SK-N-SH (cell line): ENCODE results near the gene CHD1. TPM values are rescaled to one million over a fixed set of nuclear protein-coding genes. Genes with fewer than 3 reads are reported as not detected.

ENCODE experiments used
- CTCF ChIA-PET: fragments of 300-600, 350-600 bp; formaldehyde crosslinking; extraction: SDS; loops from one replicate; lab custom pipeline; 2021; lab: Yijun Ruan, JAX
- POLR2A ChIA-PET: fragments of 350-600 bp; sonication (Branson Sonifier 250); formaldehyde crosslinking; extraction: SDS; loops from one replicate; lab custom pipeline; 2020; ENCODE audit warnings: antibody characterized with exemption, inconsistent platforms; lab: Yijun Ruan, JAX
- DNase-seq: peaks from one replicate; pipeline ENCODE4 v3.0.0; 2012
- H2AFZ ChIP-seq: fragments of 200-600 bp; sonication (generic); 2 replicates; pipeline ENCODE4 v1.8.1; 2016; ENCODE audit warnings: antibody characterized with exemption, mild to moderate bottlenecking, low read depth
- H3F3A ChIP-seq: fragments of 200-600 bp; sonication (generic); replicated peaks from 2 replicates; pipeline ENCODE3; 2016; ENCODE audit warnings: antibody characterized with exemption, mild to moderate bottlenecking; ENCODE audit not compliant: insufficient read depth
- H3K27ac ChIP-seq, 2 experiments: fragments of 200-500 bp in 1 of 2; fragments of 200-600 bp in 1 of 2; sonication (Bioruptor generic) in 1 of 2; sonication (generic), shearing (Covaris generic) in 1 of 2; 2 replicates each; pipeline versions ENCODE4 v1.5.1 to v1.6.1; 2014 to 2016; ENCODE audit warnings: low read depth in 2 of 2, inconsistent platforms in 1 of 2, low read length in 1 of 2, mild to moderate bottlenecking in 1 of 2, mixed read lengths in 1 of 2
- H3K27me3 ChIP-seq: fragments of 200-600 bp; sonication (generic), shearing (Covaris generic); 2 replicates; pipeline ENCODE4 v1.6.1; 2016; ENCODE audit warnings: mixed run types; ENCODE audit not compliant: insufficient read depth
- H3K36me3 ChIP-seq, 2 experiments: fragments of 200-500 bp in 1 of 2; fragments of 200-600 bp in 1 of 2; sonication (Bioruptor generic) in 1 of 2; sonication (generic) in 1 of 2; replicated peaks in 1 of 2; 2 replicates each; pipeline versions ENCODE3 to v1.5.1; 2014 to 2016; ENCODE audit warnings: low read length in 1 of 2, mild to moderate bottlenecking in 1 of 2; ENCODE audit not compliant: insufficient read depth in 2 of 2, control insufficient read depth in 1 of 2
- H3K4me1 ChIP-seq, 2 experiments: fragments of 200-500 bp in 1 of 2; fragments of 200-600 bp in 1 of 2; sonication (Bioruptor generic) in 1 of 2; sonication (generic), shearing (Covaris generic) in 1 of 2; 2 replicates each; pipeline versions ENCODE4 v1.5.1 to v1.6.1; 2014 to 2016; ENCODE audit warnings: low read depth in 1 of 2, low read length in 1 of 2, mixed run types in 1 of 2; ENCODE audit not compliant: insufficient read depth in 2 of 2, control insufficient read depth in 1 of 2
- H3K4me2 ChIP-seq: fragments of 200-600 bp; sonication (generic), shearing (Covaris generic); 2 replicates; pipeline ENCODE4 v1.6.1; 2017; ENCODE audit warnings: mixed run types
- H3K4me3 ChIP-seq, 2 experiments: fragments of 200-500 bp in 1 of 2; fragments of 200-600 bp in 1 of 2; sonication (Bioruptor generic) in 1 of 2; sonication (generic), shearing (Covaris generic) in 1 of 2; 2 replicates each; pipeline versions ENCODE4 v1.5.1 to v1.8.1; 2014 to 2016; ENCODE audit warnings: low read depth in 2 of 2, inconsistent platforms in 1 of 2, low read length in 1 of 2, mild to moderate bottlenecking in 1 of 2, mixed read lengths in 1 of 2, moderate library complexity in 1 of 2
- H3K79me2 ChIP-seq: fragments of 200-600 bp; sonication (generic); 2 replicates; pipeline ENCODE4 v1.8.1; 2017; ENCODE audit warnings: mild to moderate bottlenecking; ENCODE audit not compliant: insufficient read depth
- H3K9ac ChIP-seq: fragments of 200-600 bp; sonication (generic); 2 replicates; pipeline ENCODE4 v1.6.1; 2017; ENCODE audit warnings: mixed run types
- H3K9me2 ChIP-seq: fragments of 200-600 bp; sonication (generic); 2 replicates; pipeline ENCODE4 v1.6.1; 2017; ENCODE audit warnings: mixed run types
- H3K9me3 ChIP-seq: fragments of 200-600 bp; sonication (generic); 2 replicates; pipeline ENCODE4 v1.6.1; 2017; ENCODE audit warnings: mixed run types, mild to moderate bottlenecking, moderate library complexity
- H4K20me1 ChIP-seq: fragments of 200-600 bp; sonication (generic); 2 replicates; pipeline ENCODE4 v1.6.1; 2017; ENCODE audit warnings: mild to moderate bottlenecking, mixed run types; ENCODE audit not compliant: insufficient read depth
- CHD2 ChIP-seq: fragments of 150-350 bp; IDR thresholded peaks from 2 replicates; pipeline ENCODE4 v1.6.1; 2018; ENCODE audit warnings: low read length; ENCODE audit not compliant: partially characterized antibody
- EP300 ChIP-seq, 2 experiments: IDR thresholded peaks; 2 replicates each; pipeline versions ENCODE4 v1.4.0 to v1.6.1; 2012; ENCODE audit warnings: borderline replicate concordance in 1 of 2, low read depth in 1 of 2, low read length in 1 of 2
- FOSL2 ChIP-seq: IDR thresholded peaks from 2 replicates; pipeline ENCODE4 v1.4.0; 2012; ENCODE audit warnings: low read depth, mild to moderate bottlenecking, moderate library complexity, borderline replicate concordance
- FOXM1 ChIP-seq: IDR thresholded peaks from 2 replicates; pipeline ENCODE4 v1.4.0; 2012; ENCODE audit warnings: low read depth, mild to moderate bottlenecking
- IRF3 ChIP-seq: fragments of 150-350 bp; IDR thresholded peaks from 2 replicates; pipeline ENCODE4 v1.6.1; 2016; ENCODE audit warnings: mild to moderate bottlenecking, low read depth, low read length
- JUND ChIP-seq: IDR thresholded peaks from 2 replicates; pipeline ENCODE4 v1.4.0; 2012
- MEF2A ChIP-seq: IDR thresholded peaks from 2 replicates; pipeline ENCODE4 v1.4.0; 2012; ENCODE audit warnings: low read depth, borderline replicate concordance
- NFIC ChIP-seq: IDR thresholded peaks from 2 replicates; pipeline ENCODE4 v1.4.0; 2012; ENCODE audit warnings: borderline replicate concordance
- PBX3 ChIP-seq: IDR thresholded peaks from 2 replicates; pipeline ENCODE4; 2012
- POLR2AphosphoS5 ChIP-seq: IDR thresholded peaks from 2 replicates; pipeline ENCODE4 v1.6.1; 2012; ENCODE audit warnings: low read depth, low read length
- RAD21 ChIP-seq: IDR thresholded peaks from 2 replicates; pipeline ENCODE4 v1.6.1; 2012; ENCODE audit warnings: mild to moderate bottlenecking, low read length
- RCOR1 ChIP-seq: fragments of 150-350 bp; IDR thresholded peaks from 2 replicates; pipeline ENCODE4 v1.6.1; 2017; ENCODE audit warnings: antibody characterized with exemption, low read length
- REST ChIP-seq: IDR thresholded peaks from 2 replicates; pipeline ENCODE4 v1.6.1; 2012; ENCODE audit warnings: mild to moderate bottlenecking, low read depth, low read length, moderate library complexity
- RFX5 ChIP-seq: IDR thresholded peaks from 2 replicates; pipeline ENCODE4 v1.6.1; 2012; ENCODE audit warnings: mild to moderate bottlenecking, improper control_type of control experiment, low read length
- RXRA ChIP-seq: IDR thresholded peaks from 2 replicates; pipeline ENCODE4 v1.4.0; 2012; ENCODE audit warnings: low read depth, mild to moderate bottlenecking, borderline replicate concordance
- TAF1 ChIP-seq: IDR thresholded peaks from 2 replicates; pipeline ENCODE4 v1.6.1; 2012; ENCODE audit warnings: low read depth, mild to moderate bottlenecking, low read length, moderate library complexity, borderline replicate concordance
- TCF12 ChIP-seq: IDR thresholded peaks from 2 replicates; pipeline ENCODE4 v1.4.0; 2012
- WGBS: methylation state at CpG from one replicate; pipeline ENCODE4 v1.1.6; 2017; ENCODE audit warnings: low lambda C conversion rate; 5-methylcytosine and 5-hydroxymethylcytosine counted together
- polyA plus RNA-seq, 3 experiments: library from polyadenylated mRNA; depleted of rRNA; stranded (reverse); fragments of >200 nt; gene quantifications; 2 replicates each; pipeline ENCODE4 v1.2.3, GENCODE V29; 2012

Gene CHD1
- polyA plus RNA-seq, 1 of the 3 experiments (the other 2 are of a cell fraction), result 12.4 TPM

- TF ChIP-seq RCOR1 (no peak), MEF2A (no peak), RFX5 (no peak)
- TF ChIP-seq, all 33 proteins: peak for 6
These were observed 9.7 kb upstream of the CHD1 start (continued) for GRCh38 chr5:98938464-98938863.

GRCh38 chr5:98936948-98937715 lies 8.3 kb upstream of the CHD1 start:
- no peak overlapping the region for H3K4me3 ChIP-seq
- peaks cover 5% of the 10 kb centered on the region; the same call in 1 of the 2 replicates for H3K79me2 ChIP-seq
- H4K20me1 ChIP-seq, result peaks cover 6% of the 10 kb centered on the region; the same call in 1 of the 2 replicates
- peaks cover 0 to 3% of the 10 kb centered on the region in 2 experiments for H3K36me3 ChIP-seq
- no peaks in the 10 kb centered on the region; a peak in 1 of 4 replicates for H3K4me1 ChIP-seq
- no peak overlapping the region for H3K9ac ChIP-seq
- no peaks in the 10 kb centered on the region for H3F3A ChIP-seq
- no peaks in the 10 kb centered on the region for H3K9me2 ChIP-seq
- H3K27me3 ChIP-seq, result no peaks in the 10 kb centered on the region
- TF ChIP-seq IRF3 (no peak), POLR2AphosphoS5 (no peak), CHD2 (no peak)
- TF ChIP-seq, all 33 proteins: peak for 0
- CTCF ChIA-PET, result interaction anchor here (1.1 to 1.3 kb wide), 2 partner anchors 9 to 95 kb away, joined by 4 read pairs; no protein-coding TSS in a partner anchor
- Histone ChIP-seq H3K4me2 (no peak overlapping the region), H3K27ac (no peak overlapping the region), H3K9me3 (no peaks in the 10 kb centered on the region), H2AFZ (no peak overlapping the region)
- 94% methylated on average over 3 of the region's 3 CpGs for WGBS
- POLR2A ChIA-PET, result no interaction called here
- no peak for DNase-seq

GRCh38 chr5:98935206-98935605 lies 6.4 kb upstream of the CHD1 start:
- peaks cover 13% of the 10 kb centered on the region; the same call in 1 of the 2 replicates for H4K20me1 ChIP-seq
- CTCF ChIA-PET, result interaction anchor here (0.7 kb wide), 1 partner anchor 168 kb away, joined by 3 read pairs; no protein-coding TSS in a partner anchor
- 95% methylated on average over 3 of the region's 3 CpGs for WGBS

More at GRCh38 chr5:98935206-98935605, 6.4 kb upstream of the CHD1 start:
- Histone ChIP-seq H2AFZ (no peak overlapping the region), H3K9ac (no peak overlapping the region), H3F3A (no peaks in the 10 kb centered on the region), H3K4me1 (peaks cover 3 to 5% of the 10 kb centered on the region in 2 experiments; a peak in 2 of 4 replicates), H3K79me2 (peaks cover 24% of the 10 kb centered on the region), H3K4me3 (no peak overlapping the region), H3K27me3 (no peaks in the 10 kb centered on the region), H3K27ac (no peak overlapping the region), H3K9me3 (no peaks in the 10 kb centered on the region), H3K36me3 (peaks cover 0 to 9% of the 10 kb centered on the region in 2 experiments), H3K4me2 (no peak overlapping the region), H3K9me2 (no peaks in the 10 kb centered on the region)
- POLR2A ChIA-PET, result no interaction called here
- TF ChIP-seq POLR2AphosphoS5 (no peak), RCOR1 (no peak), PBX3 (no peak), TCF12 (no peak), FOXM1 (no peak), RXRA (no peak), TAF1 (no peak), REST (no peak), FOSL2 (no peak), JUND (no peak), MEF2A (no peak), RAD21 (no peak), EP300 (IDR thresholded peaks at IDR 0.05; ENCODE audit: borderline replicate concordance in 1 of 2, low read depth in 1 of 2, low read length in 1 of 2) (no peak), NFIC (no peak)
- DNase-seq, result no peak
